GM21390 (cell line): Measurements from ENCODE around the gene OR8B8.
"Not testable (repeated sequence)": the region's sequence is repeated elsewhere in the genome, so short reads cannot be mapped to it uniquely, and the experiment has no call there.

Experiments used
- ATAC-seq: cut with Tn5 transposase; IDR thresholded peaks from one replicate; pipeline ENCODE4 v1.9.1; 2021; ENCODE audit not compliant: unreplicated experiment

The OR8B8 gene

GRCh38 chr11:124442442-124442841 lies 3.1 kb downstream of the OR8B8 start:
- ATAC-seq, result no peak

GRCh38 chr11:124441519-124441918 lies 4.0 kb downstream of the OR8B8 start:
- no peak for ATAC-seq

- no peak for ATAC-seq
Observed at GRCh38 chr11:124441081-124441480, 4.4 kb downstream of the OR8B8 start.

DNA sequence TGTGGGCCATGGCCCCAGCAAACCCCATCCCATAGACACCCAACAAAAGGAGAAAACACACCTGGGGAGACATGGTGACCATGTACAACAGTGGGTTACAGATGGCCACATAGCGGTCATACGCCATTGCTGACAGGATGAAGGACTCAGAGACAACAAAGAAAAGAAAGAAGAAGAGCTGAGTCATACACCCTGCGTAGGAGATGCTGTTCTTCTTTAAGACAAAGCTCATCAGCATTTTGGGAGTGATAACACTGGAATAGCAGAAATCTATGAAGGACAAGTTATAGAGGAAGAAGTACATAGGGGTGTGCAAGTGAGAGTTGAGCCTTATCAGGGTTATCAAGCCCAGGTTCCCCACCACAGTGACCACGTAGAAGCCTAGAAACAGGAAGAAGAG lies 4.9 kb downstream of the OR8B8 start:
- no peak for ATAC-seq

GRCh38 chr11:124434699-124435098 lies 10.8 kb downstream of the OR8B8 start:
- no peak for ATAC-seq

DNA sequence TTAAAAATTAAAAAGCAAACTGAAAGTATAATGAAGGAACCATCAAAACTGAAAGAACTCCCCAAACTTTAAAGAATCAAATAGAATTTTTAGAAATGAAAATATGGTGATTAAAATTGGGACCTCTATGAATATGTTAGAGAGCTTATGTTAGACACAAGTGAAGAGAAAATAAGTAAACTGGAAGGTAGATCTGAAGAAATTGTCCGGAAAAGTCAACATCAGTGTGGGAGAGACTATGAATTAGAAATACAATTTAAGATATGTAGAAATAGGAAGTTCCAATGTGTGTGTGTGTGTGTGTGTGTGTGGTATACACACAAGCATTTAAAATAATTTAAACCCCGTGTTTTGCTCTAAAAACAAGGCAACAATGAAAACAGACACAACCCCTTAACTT lies 15.9 kb downstream of the OR8B8 start:
- no peak for ATAC-seq

DNA sequence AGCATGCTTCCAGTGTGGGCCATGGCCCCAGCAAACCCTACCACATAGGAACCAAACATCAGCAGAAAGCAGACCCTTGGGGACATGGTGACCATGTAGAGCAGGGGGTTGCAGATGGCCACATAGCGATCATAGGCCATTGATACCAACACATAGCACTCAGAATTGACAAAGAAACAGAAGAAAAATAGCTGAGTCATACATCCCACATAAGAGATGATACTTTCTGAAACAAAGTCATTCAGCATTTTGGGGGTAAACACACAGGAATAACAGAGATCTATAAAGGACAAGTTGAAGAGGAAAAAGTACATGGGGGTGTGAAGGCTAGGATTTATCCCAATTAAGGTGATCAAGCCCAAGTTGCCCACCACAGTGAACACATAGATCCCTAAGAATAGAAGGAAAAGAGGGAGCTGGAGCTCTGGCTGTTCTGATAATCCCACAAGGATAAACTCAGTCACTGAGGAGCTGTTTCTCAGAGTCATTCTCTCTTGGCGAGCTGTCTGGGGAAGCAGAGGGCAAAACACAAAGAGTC lies 21.0 kb downstream of the OR8B8 start, which contains the start of gene OR8B4:
OR8B4 (minus strand) TSS at position 488 of the 538 bp plus-strand sequence; CDS start at position 488, 0 bp downstream.
- no peak for ATAC-seq

DNA sequence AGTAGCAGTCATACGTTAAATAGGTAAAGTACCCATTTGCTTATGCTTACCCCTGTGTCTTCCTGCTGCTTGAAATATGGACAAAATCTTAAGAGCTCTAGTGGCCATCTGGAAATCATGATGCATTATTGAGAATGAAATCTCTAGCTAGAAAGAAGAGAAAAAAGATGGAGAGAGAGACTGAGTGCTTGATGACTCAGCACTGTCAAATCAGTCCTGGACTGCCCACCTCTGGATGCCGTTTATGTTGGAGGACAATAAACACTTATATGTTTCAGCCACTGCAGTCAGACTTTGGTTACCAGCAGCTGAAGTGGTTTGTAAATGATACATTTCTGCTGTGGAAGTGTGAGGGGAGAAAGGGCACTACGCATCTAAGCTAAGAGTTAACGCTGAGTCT lies 24.5 kb downstream of the OR8B8 start:
- no peak for ATAC-seq

- ATAC-seq, result no peak
Observed at GRCh38 chr11:124415356-124415923, 30.1 kb downstream of the OR8B8 start.

- ATAC-seq, result no peak
Observed at GRCh38 chr11:124409906-124410305, 35.6 kb downstream of the OR8B8 start.

DNA sequence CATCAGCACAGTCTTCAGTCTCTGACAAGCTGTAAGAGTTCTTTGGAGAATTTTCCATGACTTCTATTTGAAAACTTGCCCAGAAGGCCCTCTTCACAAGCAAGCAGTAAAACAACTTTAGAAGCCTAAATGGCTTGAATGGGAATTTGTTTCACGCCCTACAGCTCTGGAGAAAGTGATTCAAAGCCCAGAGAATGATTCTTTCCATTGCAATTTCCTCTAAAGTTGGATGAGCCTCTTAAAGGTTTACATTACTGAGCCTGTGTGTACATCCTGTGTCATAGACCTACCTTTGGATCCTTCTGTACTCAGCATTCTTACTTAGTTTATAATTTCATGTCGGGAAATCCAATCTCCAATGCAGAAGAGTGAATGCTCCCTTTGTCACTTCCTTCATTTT lies 39.9 kb downstream of the OR8B8 start:
- ATAC-seq, result no peak

DNA sequence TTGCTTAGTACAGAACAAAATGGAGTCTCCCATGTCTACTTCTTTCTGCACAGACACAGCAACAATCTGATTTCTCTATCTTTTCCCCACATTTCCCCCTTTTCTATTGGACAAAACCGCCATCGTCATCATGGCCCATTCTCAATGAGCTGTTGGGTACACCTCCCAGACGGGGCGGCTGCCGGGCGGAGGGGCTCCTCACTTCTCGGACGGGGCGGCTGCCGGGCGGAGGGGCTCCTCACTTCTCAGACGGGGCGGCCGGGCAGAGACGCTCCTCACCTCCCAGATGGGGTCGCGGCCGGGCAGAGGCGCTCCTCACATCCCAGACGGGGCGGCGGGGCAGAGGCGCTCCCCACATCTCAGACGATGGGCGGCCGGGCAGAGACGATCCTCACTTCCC lies 42.3 kb downstream of the OR8B8 start:
- ATAC-seq, result not testable (repeated sequence)

DNA sequence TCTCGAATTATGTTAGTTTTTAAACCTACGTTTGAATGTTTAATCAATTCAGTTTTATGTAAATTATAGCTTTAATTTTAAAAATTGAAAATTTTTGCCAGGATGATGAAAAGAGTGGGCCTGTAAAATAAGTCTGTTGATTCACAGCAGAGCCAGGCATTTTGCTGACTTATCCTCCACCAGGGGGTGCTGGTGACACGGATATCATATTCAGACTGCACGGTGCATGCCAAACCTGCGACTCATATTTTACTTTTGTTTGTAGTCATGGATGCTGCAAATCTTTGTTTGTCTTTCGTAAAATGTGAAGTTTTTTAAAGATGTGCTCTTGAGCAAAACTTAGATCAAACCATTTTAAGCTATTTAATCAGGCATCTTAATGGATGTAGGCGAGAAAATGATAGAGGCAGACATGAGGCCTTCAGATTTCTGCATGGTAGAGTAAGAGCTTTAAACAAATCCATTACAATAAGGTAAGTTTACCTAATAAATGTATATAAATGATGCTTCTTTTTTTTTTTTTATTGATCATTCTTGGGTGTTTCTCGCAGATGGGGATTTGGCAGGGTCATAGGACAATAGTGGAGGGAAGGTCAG lies 43.1 kb downstream of the OR8B8 start:
- ATAC-seq, result peak; percentile 93

GRCh38 chr11:124398924-124399323 lies 46.6 kb downstream of the OR8B8 start, which contains the start of gene OR8B3:
TSS of gene OR8B3 (minus strand) at chr11:124399024. CDS start at chr11:124397351, 1,673 bp downstream.
- ATAC-seq, result no peak

DNA sequence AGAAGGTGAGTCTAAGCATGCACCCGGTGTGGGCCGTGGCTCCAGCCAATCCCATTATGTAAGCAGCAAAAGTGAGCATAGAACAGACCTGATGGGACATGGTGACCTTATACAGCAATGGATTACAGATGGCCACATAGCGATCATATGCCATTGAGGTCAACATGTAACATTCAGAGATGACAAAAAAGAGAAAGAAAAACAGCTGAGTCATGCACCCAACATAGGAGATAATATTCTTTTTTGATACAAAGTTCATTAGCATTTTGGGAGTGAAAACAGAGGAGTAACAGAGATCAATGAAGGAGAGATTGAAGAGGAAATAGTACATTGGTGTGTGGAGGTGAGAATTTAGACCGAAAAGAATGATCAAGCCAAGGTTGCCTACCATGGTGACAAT lies 48.6 kb downstream of the OR8B8 start:
- not testable (repeated sequence) for ATAC-seq

- ATAC-seq, result no peak
Observed at GRCh38 chr11:124394408-124394807, 51.1 kb downstream of the OR8B8 start.
